HEK293 (cell line): ENCODE measurements around the gene AMT.

ENCODE experiments used
- CTCF ChIA-PET: fragments of 350-600 bp; formaldehyde crosslinking; extraction: SDS; loops from one replicate; lab custom pipeline; 2021; ENCODE audit warnings: antibody characterized with exemption; lab: Yijun Ruan, JAX
- POLR2A ChIA-PET: fragments of 300-600 bp; formaldehyde crosslinking; extraction: SDS; loops from one replicate; lab custom pipeline; 2020; ENCODE audit warnings: antibody characterized with exemption, inconsistent platforms; lab: Yijun Ruan, JAX
- H3K27ac ChIP-seq: fragments of 200-500 bp; sonication (Bioruptor generic); 2 replicates; pipeline ENCODE4 v1.5.1; 2014; ENCODE audit warnings: low read depth, low read length, control low read depth, inconsistent platforms; ENCODE audit errors: extremely low read depth
- H3K36me3 ChIP-seq, 2 experiments: fragments of 200-500 bp in 1 of 2; sonication (Bioruptor generic) in 1 of 2; 1 replicate in 1 of 2; 2 replicates in 1 of 2; pipeline ENCODE4 v1.5.1; 2014 to 2017; ENCODE audit warnings: inconsistent platforms in 2 of 2, low read length in 2 of 2; ENCODE audit not compliant: control insufficient read depth in 2 of 2, insufficient read depth in 1 of 2
- H3K4me1 ChIP-seq: fragments of 200-500 bp; sonication (Bioruptor generic); 2 replicates; pipeline ENCODE4 v1.5.1; 2014; ENCODE audit warnings: mild to moderate bottlenecking, low read length, inconsistent platforms; ENCODE audit not compliant: control insufficient read depth, insufficient read depth
- H3K4me3 ChIP-seq: 2 replicates; pipeline ENCODE4 v1.5.1; 2011; ENCODE audit warnings: low read depth, mild to moderate bottlenecking, control low read depth, low read length, moderate library complexity
- H3K9me3 ChIP-seq: fragments of 200-500 bp; sonication (Bioruptor generic); 2 replicates; pipeline ENCODE4 v1.5.1; 2014; ENCODE audit warnings: low read depth, low read length, inconsistent platforms; ENCODE audit not compliant: control insufficient read depth, insufficient read depth
- ATF2 ChIP-seq: fragments of 450-650 bp; formaldehyde crosslinking; IDR thresholded peaks from 2 replicates; pipeline ENCODE4 v1.5.1; 2016; ENCODE audit warnings: missing biosample characterization, missing genetic modification characterization, low read depth
- GLIS1 ChIP-seq: fragments of 450-650 bp; formaldehyde crosslinking; IDR thresholded peaks from 2 replicates; pipeline ENCODE4 v1.5.1; 2016; ENCODE audit warnings: missing biosample characterization, missing genetic modification characterization
- SP3 ChIP-seq: fragments of 450-650 bp; formaldehyde crosslinking; IDR thresholded peaks from 2 replicates; pipeline ENCODE4 v1.5.1; 2016; ENCODE audit warnings: missing biosample characterization, missing genetic modification characterization
- ZBTB17 ChIP-seq: fragments of 450-650 bp; formaldehyde crosslinking; IDR thresholded peaks from 2 replicates; pipeline ENCODE4 v1.5.1; 2016; ENCODE audit warnings: missing biosample characterization, missing genetic modification characterization
- ZBTB20 ChIP-seq: fragments of 450-650 bp; formaldehyde crosslinking; IDR thresholded peaks from 2 replicates; pipeline ENCODE4 v1.5.1; 2016; ENCODE audit warnings: missing biosample characterization, missing genetic modification characterization
- ZBTB8A ChIP-seq: fragments of 450-650 bp; formaldehyde crosslinking; IDR thresholded peaks from 2 replicates; pipeline ENCODE4 v1.5.1; 2016; ENCODE audit warnings: missing biosample characterization, missing genetic modification characterization
- ZFP3 ChIP-seq: fragments of 450-650 bp; formaldehyde crosslinking; IDR thresholded peaks from 2 replicates; pipeline ENCODE4 v1.5.1; 2016; ENCODE audit warnings: low read depth, missing biosample characterization, missing genetic modification characterization
- ZNF280D ChIP-seq: fragments of 450-650 bp; formaldehyde crosslinking; IDR thresholded peaks from 2 replicates; pipeline ENCODE4 v1.5.1; 2016; ENCODE audit warnings: missing biosample characterization, missing genetic modification characterization
- ZNF335 ChIP-seq: fragments of 450-650 bp; formaldehyde crosslinking; conservative IDR thresholded peaks from 2 replicates; pipeline ENCODE4 v1.5.1; 2016; ENCODE audit warnings: missing biosample characterization, missing genetic modification characterization
- ZNF398 ChIP-seq: fragments of 450-650 bp; formaldehyde crosslinking; IDR thresholded peaks from 2 replicates; pipeline ENCODE4 v1.5.1; 2017; ENCODE audit warnings: missing biosample characterization, missing genetic modification characterization
- ZNF423 ChIP-seq: fragments of 450-650 bp; formaldehyde crosslinking; IDR thresholded peaks from 2 replicates; pipeline ENCODE4 v1.5.1; 2016; ENCODE audit warnings: missing biosample characterization, missing genetic modification characterization
- ZNF501 ChIP-seq: fragments of 450-650 bp; formaldehyde crosslinking; IDR thresholded peaks from 2 replicates; pipeline ENCODE4 v1.5.1; 2016; ENCODE audit warnings: missing biosample characterization, missing genetic modification characterization
- ZNF549 ChIP-seq: fragments of 450-650 bp; IDR thresholded peaks from 2 replicates; pipeline ENCODE4 v1.5.1; 2018; ENCODE audit warnings: missing biosample characterization, missing genetic modification characterization, mild to moderate bottlenecking, inconsistent platforms, moderate library complexity
- ZNF624 ChIP-seq: fragments of 450-650 bp; formaldehyde crosslinking; IDR thresholded peaks from 2 replicates; pipeline ENCODE4 v1.5.1; 2017; ENCODE audit warnings: missing biosample characterization, missing genetic modification characterization
- ZNF660 ChIP-seq: fragments of 450-650 bp; IDR thresholded peaks from 2 replicates; pipeline ENCODE4 v1.5.1; 2018; ENCODE audit warnings: missing biosample characterization, mild to moderate bottlenecking, missing genetic modification characterization
- ZNF707 ChIP-seq: fragments of 450-650 bp; formaldehyde crosslinking; IDR thresholded peaks from 2 replicates; pipeline ENCODE4 v1.5.1; 2016; ENCODE audit warnings: missing biosample characterization, missing genetic modification characterization
- ZNF843 ChIP-seq: fragments of 450-650 bp; formaldehyde crosslinking; IDR thresholded peaks from 2 replicates; pipeline ENCODE4 v1.5.1; 2016; ENCODE audit warnings: missing biosample characterization, missing genetic modification characterization
- TF ChIP-seq, protein P1 (sequence below): fragments of 450-650 bp; formaldehyde crosslinking; IDR thresholded peaks from 2 replicates; pipeline ENCODE4 v1.5.1; 2017; ENCODE audit warnings: missing biosample characterization, missing genetic modification characterization
- TF ChIP-seq, protein P2 (sequence below): fragments of 450-650 bp; formaldehyde crosslinking; IDR thresholded peaks from 2 replicates; pipeline ENCODE4 v1.5.1; 2016; ENCODE audit warnings: missing biosample characterization, missing genetic modification characterization

AMT gene

GRCh38 chr3:49411968-49412631 lies 10.2 kb downstream of the AMT start, which contains the start of the genes RHOA and TCTA (continued):
- TF ChIP-seq ZNF707 (no peak), ZNF549 (tag by site-specific recombination) (no peak), ZNF501 (tag by site-specific recombination) (peak; percentile 72), ZBTB17 (tag by site-specific recombination) (no peak), ZFP3 (tag by site-specific recombination) (no peak)
- TF ChIP-seq, protein P1, sequence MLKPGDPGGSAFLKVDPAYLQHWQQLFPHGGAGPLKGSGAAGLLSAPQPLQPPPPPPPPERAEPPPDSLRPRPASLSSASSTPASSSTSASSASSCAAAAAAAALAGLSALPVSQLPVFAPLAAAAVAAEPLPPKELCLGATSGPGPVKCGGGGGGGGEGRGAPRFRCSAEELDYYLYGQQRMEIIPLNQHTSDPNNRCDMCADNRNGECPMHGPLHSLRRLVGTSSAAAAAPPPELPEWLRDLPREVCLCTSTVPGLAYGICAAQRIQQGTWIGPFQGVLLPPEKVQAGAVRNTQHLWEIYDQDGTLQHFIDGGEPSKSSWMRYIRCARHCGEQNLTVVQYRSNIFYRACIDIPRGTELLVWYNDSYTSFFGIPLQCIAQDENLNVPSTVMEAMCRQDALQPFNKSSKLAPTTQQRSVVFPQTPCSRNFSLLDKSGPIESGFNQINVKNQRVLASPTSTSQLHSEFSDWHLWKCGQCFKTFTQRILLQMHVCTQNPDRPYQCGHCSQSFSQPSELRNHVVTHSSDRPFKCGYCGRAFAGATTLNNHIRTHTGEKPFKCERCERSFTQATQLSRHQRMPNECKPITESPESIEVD (tag by site-specific recombination) = no peak

GRCh38 chr3:49411535-49411967 lies 10.7 kb downstream of the AMT start:
- no peak for TF ChIP-seq SP3
- no peak for TF ChIP-seq ZNF423 (tag by site-specific recombination)
- TF ChIP-seq ZNF624 (tag by site-specific recombination) = no peak
- no peak for TF ChIP-seq ATF2 (tag by site-specific recombination)
- peak; percentile 23; the same call in 1 of the 2 replicates for TF ChIP-seq ZBTB8A
- TF ChIP-seq ZNF660 (tag by site-specific recombination) = no peak
- TF ChIP-seq ZNF398 (tag by site-specific recombination) = 0 out of 2 replicates have a peak, but pooled peaks have one; percentile 19
- peak; percentile 43; the same call in 1 of the 2 replicates for TF ChIP-seq ZBTB20 (tag by site-specific recombination)
- TF ChIP-seq, all 188 proteins: peak for 3
- peak overlapping the region; percentile 98 for H3K4me3 ChIP-seq
- peaks cover 11% of the 10 kb centered on the region for H3K4me1 ChIP-seq
- POLR2A ChIA-PET = interaction anchor here (0.6 to 1.9 kb wide), 28 partner anchors 9 to 563 kb away, joined by 3 to 33 read pairs (median 4); partner anchors contain the start of genes AMT, DAG1, KLHDC8B and NDUFAF3
- no peaks in the 10 kb centered on the region for H3K9me3 ChIP-seq
- CTCF ChIA-PET = no interaction called here
- H3K36me3 ChIP-seq = peaks cover 0 to 16% of the 10 kb centered on the region in 2 experiments; a peak in 1 of 3 replicates
- H3K27ac ChIP-seq = peak overlapping the region; percentile 96

- peaks cover 17% of the 10 kb centered on the region for H3K4me1 ChIP-seq
- CTCF ChIA-PET = no interaction called here
- no peak for TF ChIP-seq ZNF280D (tag by site-specific recombination)
- TF ChIP-seq, protein P2, sequence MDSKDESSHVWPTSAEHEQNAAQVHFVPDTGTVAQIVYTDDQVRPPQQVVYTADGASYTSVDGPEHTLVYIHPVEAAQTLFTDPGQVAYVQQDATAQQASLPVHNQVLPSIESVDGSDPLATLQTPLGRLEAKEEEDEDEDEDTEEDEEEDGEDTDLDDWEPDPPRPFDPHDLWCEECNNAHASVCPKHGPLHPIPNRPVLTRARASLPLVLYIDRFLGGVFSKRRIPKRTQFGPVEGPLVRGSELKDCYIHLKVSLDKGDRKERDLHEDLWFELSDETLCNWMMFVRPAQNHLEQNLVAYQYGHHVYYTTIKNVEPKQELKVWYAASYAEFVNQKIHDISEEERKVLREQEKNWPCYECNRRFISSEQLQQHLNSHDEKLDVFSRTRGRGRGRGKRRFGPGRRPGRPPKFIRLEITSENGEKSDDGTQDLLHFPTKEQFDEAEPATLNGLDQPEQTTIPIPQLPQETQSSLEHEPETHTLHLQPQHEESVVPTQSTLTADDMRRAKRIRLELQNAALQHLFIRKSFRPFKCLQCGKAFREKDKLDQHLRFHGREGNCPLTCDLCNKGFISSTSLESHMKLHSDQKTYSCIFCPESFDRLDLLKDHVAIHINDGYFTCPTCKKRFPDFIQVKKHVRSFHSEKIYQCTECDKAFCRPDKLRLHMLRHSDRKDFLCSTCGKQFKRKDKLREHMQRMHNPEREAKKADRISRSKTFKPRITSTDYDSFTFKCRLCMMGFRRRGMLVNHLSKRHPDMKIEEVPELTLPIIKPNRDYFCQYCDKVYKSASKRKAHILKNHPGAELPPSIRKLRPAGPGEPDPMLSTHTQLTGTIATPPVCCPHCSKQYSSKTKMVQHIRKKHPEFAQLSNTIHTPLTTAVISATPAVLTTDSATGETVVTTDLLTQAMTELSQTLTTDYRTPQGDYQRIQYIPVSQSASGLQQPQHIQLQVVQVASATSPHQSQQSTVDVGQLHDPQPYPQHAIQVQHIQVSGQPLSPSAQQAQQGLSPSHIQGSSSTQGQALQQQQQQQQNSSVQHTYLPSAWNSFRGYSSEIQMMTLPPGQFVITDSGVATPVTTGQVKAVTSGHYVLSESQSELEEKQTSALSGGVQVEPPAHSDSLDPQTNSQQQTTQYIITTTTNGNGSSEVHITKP (tag by site-specific recombination) = peak; percentile 40; the same call in 1 of the 2 replicates
- no peak for TF ChIP-seq GLIS1
- TF ChIP-seq ZNF335 (tag by site-specific recombination) = 0 out of 2 replicates have a peak, but pooled peaks have one; percentile 46
- 0 out of 2 replicates have a peak, but pooled peaks have one; percentile 4 for TF ChIP-seq ZBTB20 (tag by site-specific recombination)
- TF ChIP-seq ZNF843 (tag by site-specific recombination) = no peak
Observed at GRCh38 chr3:49410846-49411534, 11.3 kb downstream of the AMT start.

More at GRCh38 chr3:49410846-49411534, 11.3 kb downstream of the AMT start:
- peak overlapping the region; percentile 98 for H3K4me3 ChIP-seq
- peak overlapping the region; percentile 96 for H3K27ac ChIP-seq
- H3K36me3 ChIP-seq = peaks cover 0 to 12% of the 10 kb centered on the region in 2 experiments; a peak in 1 of 3 replicates
- no peaks in the 10 kb centered on the region for H3K9me3 ChIP-seq
- POLR2A ChIA-PET = interaction anchor here (0.9 to 1.9 kb wide), 10 partner anchors 13 to 404 kb away, joined by 3 to 33 read pairs (median 5); partner anchors contain the start of genes NICN1, QRICH1, USP4 and WDR6
